C4-2B (cell line): ENCODE measurements around the gene MPDZ.

ENCODE experiments used
- CTCF ChIP-seq: fragments of 450-650 bp; conservative IDR thresholded peaks from 2 replicates; pipeline ENCODE4 v1.5.1; 2017; ENCODE audit warnings: mild to moderate bottlenecking
- ZFX ChIP-seq: fragments of 450-650 bp; IDR thresholded peaks from 2 replicates; pipeline ENCODE4 v1.6.1; 2017

- no peak for TF ChIP-seq CTCF
- TF ChIP-seq ZFX: no peak
These were observed 97.8 kb downstream of the MPDZ start for GRCh38 chr9:13181652-13182051.
